GM18502 (cell line): ENCODE data around the gene OR2T5.
"Not testable (repeated sequence)": the region's sequence is repeated elsewhere in the genome, so short reads cannot be mapped to it uniquely, and the experiment has no call there.

Experiments
- ATAC-seq: cut with Tn5 transposase; IDR thresholded peaks from one replicate; pipeline ENCODE4 v1.9.1; 2021; ENCODE audit warnings: mild to moderate bottlenecking; ENCODE audit not compliant: unreplicated experiment, poor library complexity

OR2T5 gene

GRCh38 chr1:248488289-248488688 lies at the start of gene OR2T5:
OR2T5 (plus strand) TSS chr1:248488589; CDS start chr1:248488589, 0 bp downstream.
- not testable (repeated sequence) for ATAC-seq

GRCh38 chr1:248438668-248439067 lies 49.7 kb upstream of the OR2T5 start:
- peak; percentile 51 for ATAC-seq

GRCh38 chr1:248439283-248439682 lies 49.1 kb upstream of the OR2T5 start:
- not testable (repeated sequence) for ATAC-seq

GRCh38 chr1:248442500-248443277 lies 45.7 kb upstream of the OR2T5 start:
- ATAC-seq, result not testable (repeated sequence)

- not testable (repeated sequence) for ATAC-seq
These were observed 43.8 kb upstream of the OR2T5 start for GRCh38 chr1:248444603-248445002.

GRCh38 chr1:248445399-248445798 lies 43.0 kb upstream of the OR2T5 start, which contains the start of gene OR2T2:
OR2T2 (plus strand) TSS chr1:248445637; CDS start chr1:248452798, 7,161 bp downstream.
- not testable (repeated sequence) for ATAC-seq

- ATAC-seq, result peak; percentile 62
These were observed 39.8 kb upstream of the OR2T5 start for GRCh38 chr1:248448409-248449074.

- peak; percentile 1 for ATAC-seq
These were observed 38.4 kb upstream of the OR2T5 start for GRCh38 chr1:248449821-248450465.

- peak; percentile 65 for ATAC-seq
These were observed 37.8 kb upstream of the OR2T5 start for GRCh38 chr1:248450466-248451145.

GRCh38 chr1:248453619-248454018 lies 34.8 kb upstream of the OR2T5 start:
- ATAC-seq, result not testable (repeated sequence)

GRCh38 chr1:248455045-248455444 lies 33.3 kb upstream of the OR2T5 start:
- not testable (repeated sequence) for ATAC-seq

- ATAC-seq, result not testable (repeated sequence)
These were observed 31.8 kb upstream of the OR2T5 start for GRCh38 chr1:248456635-248457034.

- ATAC-seq, result not testable (repeated sequence)
These were observed 29.3 kb upstream of the OR2T5 start for GRCh38 chr1:248459117-248459516.

GRCh38 chr1:248471154-248471553 lies 17.2 kb upstream of the OR2T5 start:
- ATAC-seq, result no peak

- ATAC-seq, result not testable (repeated sequence)
These were observed 16.3 kb upstream of the OR2T5 start for GRCh38 chr1:248472111-248472510.

GRCh38 chr1:248473051-248473450 lies 15.3 kb upstream of the OR2T5 start, which contains the start of gene OR2T3:
OR2T3 (plus strand) TSS chr1:248473351; CDS start chr1:248473351, 0 bp downstream.
- not testable (repeated sequence) for ATAC-seq

- ATAC-seq, result peak; percentile 86
These were observed 12.7 kb upstream of the OR2T5 start for GRCh38 chr1:248475660-248476059.

- peak; percentile 90 for ATAC-seq
These were observed 6.5 kb upstream of the OR2T5 start for GRCh38 chr1:248481686-248482579.

GRCh38 chr1:248496661-248497060 lies 8.3 kb downstream of the OR2T5 start:
- not testable (repeated sequence) for ATAC-seq
